PC-3 (cell line): ENCODE data around the gene EYS. TPM values are rescaled to one million over a fixed set of nuclear protein-coding genes. Genes with fewer than 3 reads are reported as not detected.

Experiments used
- ATAC-seq: fragments of 200-7000 bp; cut with Tn5 transposase; 2 replicates; pipeline ENCODE4 v1.9.1; 2020; ENCODE audit warnings: mild to moderate bottlenecking, moderate library complexity
- BruUV-seq: library from RNA; stranded (reverse); fragments of 400-500 nt; replicated peaks from 2 replicates; lab custom pipeline; 2021; lab: Mats Ljungman, UMichigan
- CTCF ChIA-PET: fragments of 300-600 bp; sonication (Branson Sonifier 250); formaldehyde crosslinking; loops from one replicate; lab custom pipeline; 2022; ENCODE audit warnings: antibody characterized with exemption; lab: Charles Lee
- POLR2A ChIA-PET: fragments of 300-600 bp; sonication (Branson Sonifier 250); formaldehyde crosslinking; loops from one replicate; lab custom pipeline; 2022; ENCODE audit warnings: antibody characterized with exemption; ENCODE audit not compliant: unreplicated experiment; lab: Charles Lee
- DNase-seq: peaks from one replicate; pipeline ENCODE4 v3.0.0-alpha.2; 2015
- H2AFZ ChIP-seq: fragments of 300-600 bp; sonication (generic); 2 replicates; pipeline ENCODE4 v1.6.0; 2016; ENCODE audit warnings: antibody characterized with exemption, low read length
- H3F3A ChIP-seq: fragments of 300-600 bp; sonication (generic); one replicate; pipeline ENCODE4 v1.6.0; 2017; ENCODE audit warnings: antibody characterized with exemption, low read length, control low read depth, mild to moderate bottlenecking; ENCODE audit not compliant: unreplicated experiment
- H3K27ac ChIP-seq: fragments of 300-600 bp; sonication (generic); 2 replicates; pipeline ENCODE4 v1.5.1; 2016; ENCODE audit warnings: mild to moderate bottlenecking, low read length
- H3K27me3 ChIP-seq: fragments of 300-600 bp; sonication (generic); 2 replicates; pipeline ENCODE4 v1.6.1; 2016; ENCODE audit warnings: low read length, mixed read lengths
- H3K36me3 ChIP-seq: fragments of 300-600 bp; sonication (generic); 2 replicates; pipeline ENCODE4 v1.6.1; 2016; ENCODE audit warnings: low read depth, mixed run types, low read length, mixed read lengths
- H3K4me1 ChIP-seq: fragments of 300-600 bp; sonication (generic); 2 replicates; pipeline ENCODE4 v1.5.1; 2016; ENCODE audit warnings: low read length; ENCODE audit not compliant: insufficient read depth
- H3K4me2 ChIP-seq: fragments of 300-600 bp; sonication (generic); 2 replicates; pipeline ENCODE4 v1.6.0; 2016; ENCODE audit warnings: low read length
- H3K4me3 ChIP-seq: fragments of 300-600 bp; sonication (generic); 2 replicates; pipeline ENCODE4 v1.5.1; 2016; ENCODE audit warnings: mild to moderate bottlenecking, low read length, mixed read lengths
- H3K79me2 ChIP-seq: fragments of 300-600 bp; sonication (generic); 2 replicates; pipeline ENCODE4 v1.6.1; 2017; ENCODE audit warnings: low read length, mixed read lengths
- H3K9ac ChIP-seq: fragments of 300-600 bp; sonication (generic); 2 replicates; pipeline ENCODE4 v1.6.0; 2016; ENCODE audit warnings: mild to moderate bottlenecking, low read length
- H3K9me2 ChIP-seq: fragments of 300-600 bp; sonication (generic); replicated peaks from 2 replicates; pipeline ENCODE4 v1.6.1; 2016; ENCODE audit warnings: mixed run types, low read length, mixed read lengths
- H3K9me3 ChIP-seq: fragments of 300-600 bp; sonication (generic); 2 replicates; pipeline ENCODE4 v1.6.1; 2016; ENCODE audit warnings: low read length, mixed read lengths
- H4K20me1 ChIP-seq: fragments of 300-600 bp; sonication (generic); 2 replicates; pipeline ENCODE4 v1.6.1; 2016; ENCODE audit warnings: low read length, mixed read lengths
- EZH2 ChIP-seq: fragments of 300-600 bp; sonication (generic); IDR thresholded peaks from one replicate; pipeline ENCODE4 v1.6.1; 2017; ENCODE audit warnings: antibody characterized with exemption, mild to moderate bottlenecking, low read length; ENCODE audit not compliant: unreplicated experiment
- EZH2phosphoT487 ChIP-seq: fragments of 300-600 bp; sonication (generic); IDR thresholded peaks from 2 replicates; pipeline ENCODE4 v1.6.1; 2018; ENCODE audit warnings: mild to moderate bottlenecking, antibody characterized with exemption, low read length, borderline replicate concordance
- intact Hi-C: fragments of 100-400 bp; cut with micrococcal nuclease; formaldehyde crosslinking; loops from 2 replicates; pipeline ENCODE4 v1.9.0; 2023
- total RNA-seq: library from RNA; depleted of rRNA; stranded (reverse); fragments of >200 nt; gene quantifications from 2 replicates; pipeline ENCODE4 v1.2.3, GENCODE V29; 2014
- TF ChIP-seq, protein P1 (sequence below): fragments of 300-600 bp; sonication (generic); conservative IDR thresholded peaks from 2 replicates; pipeline ENCODE4 v1.5.1; 2017; ENCODE audit warnings: antibody characterized with exemption, low read depth, mild to moderate bottlenecking, low read length

EYS gene
- total RNA-seq, 1 experiment from 2014 or later, result 0.07 TPM

DNA sequence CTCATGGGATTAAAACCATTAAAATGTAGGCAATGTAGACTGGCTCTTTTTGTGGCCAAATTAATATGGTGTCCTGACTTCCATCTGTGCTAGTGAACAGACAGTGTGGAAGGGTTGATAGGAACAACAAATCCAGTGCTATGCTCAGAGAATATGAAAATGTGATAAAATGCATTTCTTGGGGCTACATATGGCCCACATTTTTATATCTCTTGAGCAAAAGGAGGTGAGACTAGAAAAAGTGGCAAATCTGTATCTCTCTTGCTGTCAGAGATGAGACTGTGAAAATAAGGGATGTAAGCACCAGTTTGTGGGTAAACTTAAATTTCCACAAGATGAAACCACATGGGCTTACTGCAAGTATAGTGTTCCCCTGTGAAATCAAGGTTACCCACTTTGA lies 1909.3 kb downstream of the EYS start:
- DNase-seq, result no peak
- no peak overlapping the region for H2AFZ ChIP-seq
- H3K9me3 ChIP-seq, result no peaks in the 10 kb centered on the region
- H3K4me3 ChIP-seq, result no peak overlapping the region
- ChIA-PET CTCF (no interaction called here), POLR2A (no interaction called here)
- BruUV-seq, result no TSS peak
- TF ChIP-seq, protein P1, sequence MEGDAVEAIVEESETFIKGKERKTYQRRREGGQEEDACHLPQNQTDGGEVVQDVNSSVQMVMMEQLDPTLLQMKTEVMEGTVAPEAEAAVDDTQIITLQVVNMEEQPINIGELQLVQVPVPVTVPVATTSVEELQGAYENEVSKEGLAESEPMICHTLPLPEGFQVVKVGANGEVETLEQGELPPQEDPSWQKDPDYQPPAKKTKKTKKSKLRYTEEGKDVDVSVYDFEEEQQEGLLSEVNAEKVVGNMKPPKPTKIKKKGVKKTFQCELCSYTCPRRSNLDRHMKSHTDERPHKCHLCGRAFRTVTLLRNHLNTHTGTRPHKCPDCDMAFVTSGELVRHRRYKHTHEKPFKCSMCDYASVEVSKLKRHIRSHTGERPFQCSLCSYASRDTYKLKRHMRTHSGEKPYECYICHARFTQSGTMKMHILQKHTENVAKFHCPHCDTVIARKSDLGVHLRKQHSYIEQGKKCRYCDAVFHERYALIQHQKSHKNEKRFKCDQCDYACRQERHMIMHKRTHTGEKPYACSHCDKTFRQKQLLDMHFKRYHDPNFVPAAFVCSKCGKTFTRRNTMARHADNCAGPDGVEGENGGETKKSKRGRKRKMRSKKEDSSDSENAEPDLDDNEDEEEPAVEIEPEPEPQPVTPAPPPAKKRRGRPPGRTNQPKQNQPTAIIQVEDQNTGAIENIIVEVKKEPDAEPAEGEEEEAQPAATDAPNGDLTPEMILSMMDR, result no peak
- TF ChIP-seq EZH2, result no peak
- no peak for TF ChIP-seq EZH2phosphoT487
- H3K9ac ChIP-seq, result no peak overlapping the region
- intact Hi-C loops, result no loop called here
- H3K27me3 ChIP-seq, result no peaks in the 10 kb centered on the region
- H4K20me1 ChIP-seq, result no peaks in the 10 kb centered on the region
- H3K4me2 ChIP-seq, result no peak overlapping the region
- no peak for ATAC-seq
- no peaks in the 10 kb centered on the region for H3K79me2 ChIP-seq
- no peaks in the 10 kb centered on the region for H3K9me2 ChIP-seq
- no peaks in the 10 kb centered on the region; the same call in 1 of the 2 replicates for H3K36me3 ChIP-seq
- H3F3A ChIP-seq, result no peaks in the 10 kb centered on the region
- no peak overlapping the region for H3K27ac ChIP-seq
- H3K4me1 ChIP-seq, result peaks cover 12% of the 10 kb centered on the region

DNA sequence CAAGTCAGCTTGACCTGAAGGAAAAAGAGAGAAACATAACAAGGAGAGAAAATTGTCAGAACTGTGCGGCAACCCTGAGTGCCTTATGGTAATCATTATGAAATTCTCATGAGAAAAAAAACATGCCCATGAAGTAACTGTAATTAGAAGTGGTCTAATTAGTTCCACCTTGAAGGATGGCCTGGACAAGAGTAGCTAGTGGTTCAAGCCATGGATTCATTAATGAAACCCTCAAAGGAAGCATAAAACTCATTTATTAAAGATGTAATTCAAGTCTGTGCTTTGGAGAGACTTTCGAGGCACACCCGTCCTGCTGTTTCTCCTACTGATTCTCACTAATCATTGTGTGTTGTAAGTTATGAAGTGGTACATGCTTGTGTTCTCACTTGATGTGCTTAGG lies 1911.2 kb downstream of the EYS start:
- Histone ChIP-seq H3K9ac (no peak overlapping the region), H3K4me3 (no peak overlapping the region), H2AFZ (no peak overlapping the region), H3F3A (no peaks in the 10 kb centered on the region), H3K4me1 (peaks cover 14% of the 10 kb centered on the region), H3K4me2 (no peak overlapping the region), H3K79me2 (no peaks in the 10 kb centered on the region), H3K9me2 (no peaks in the 10 kb centered on the region), H3K9me3 (no peaks in the 10 kb centered on the region), H3K27me3 (no peaks in the 10 kb centered on the region), H3K36me3 (no peaks in the 10 kb centered on the region), H4K20me1 (no peaks in the 10 kb centered on the region), H3K27ac (no peak overlapping the region)
- intact Hi-C loops, result no loop called here
- DNase-seq (no peak), ATAC-seq (no peak)
- BruUV-seq, result no TSS peak
- ChIA-PET POLR2A (no interaction called here), CTCF (no interaction called here)
- TF ChIP-seq EZH2 (no peak), EZH2phosphoT487 (no peak)
- TF ChIP-seq, protein P1, result no peak

GRCh38 chr6:63795006-63795405 lies 1912.0 kb downstream of the EYS start:
- POLR2A ChIA-PET, result interaction anchor here (0.6 kb wide), 1 partner anchor 95 kb away, joined by 4 read pairs; no protein-coding TSS in a partner anchor
- Histone ChIP-seq H3K4me2 (no peak overlapping the region), H4K20me1 (no peaks in the 10 kb centered on the region), H3K36me3 (no peaks in the 10 kb centered on the region), H3K27me3 (no peaks in the 10 kb centered on the region), H2AFZ (no peak overlapping the region), H3K9ac (no peak overlapping the region), H3K4me3 (no peak overlapping the region), H3K9me2 (no peaks in the 10 kb centered on the region), H3F3A (no peaks in the 10 kb centered on the region), H3K27ac (no peak overlapping the region), H3K4me1 (peaks cover 14% of the 10 kb centered on the region), H3K79me2 (no peaks in the 10 kb centered on the region), H3K9me3 (no peaks in the 10 kb centered on the region)
- DNase-seq (no peak), ATAC-seq (no peak)
- TF ChIP-seq EZH2phosphoT487 (no peak), EZH2 (no peak)
- TF ChIP-seq, protein P1, result no peak
- intact Hi-C loops, result no loop called here
- CTCF ChIA-PET, result no interaction called here
- no TSS peak for BruUV-seq
